Fibroblast of villous mesenchyme (primary cell): Measurements from ENCODE around the gene COX7A2. TPM values are rescaled to one million over a fixed set of nuclear protein-coding genes. Genes with fewer than 3 reads are reported as not detected.
A peak's percentile ranks its signal among the peaks of the same experiment; 100 is the strongest.

ENCODE experiments used
- DNase-seq: peaks from one replicate; pipeline ENCODE4 v3.0.0-alpha.2; 2010; ENCODE audit warnings: low read depth
- H3K4me3 ChIP-seq: 2 replicates; pipeline ENCODE4 v1.5.1; 2011; ENCODE audit warnings: low read depth, mild to moderate bottlenecking, low read length
- total RNA-seq: library from RNA; depleted of rRNA; stranded (reverse); fragments of >200 nt; gene quantifications from 2 replicates; pipeline ENCODE4 v1.2.3, GENCODE V29; 2012
- TF ChIP-seq, protein P1 (sequence below): IDR thresholded peaks from 2 replicates; pipeline ENCODE4 v1.5.1; 2012; ENCODE audit warnings: low read depth, mild to moderate bottlenecking, low read length; ENCODE audit not compliant: insufficient read depth

Gene COX7A2
- total RNA-seq, 1 donor = 120 TPM

GRCh38 chr6:75215291-75215690, 28.3 kb downstream of the COX7A2 start:
- no peak overlapping the region for H3K4me3 ChIP-seq
- TF ChIP-seq, protein P1, sequence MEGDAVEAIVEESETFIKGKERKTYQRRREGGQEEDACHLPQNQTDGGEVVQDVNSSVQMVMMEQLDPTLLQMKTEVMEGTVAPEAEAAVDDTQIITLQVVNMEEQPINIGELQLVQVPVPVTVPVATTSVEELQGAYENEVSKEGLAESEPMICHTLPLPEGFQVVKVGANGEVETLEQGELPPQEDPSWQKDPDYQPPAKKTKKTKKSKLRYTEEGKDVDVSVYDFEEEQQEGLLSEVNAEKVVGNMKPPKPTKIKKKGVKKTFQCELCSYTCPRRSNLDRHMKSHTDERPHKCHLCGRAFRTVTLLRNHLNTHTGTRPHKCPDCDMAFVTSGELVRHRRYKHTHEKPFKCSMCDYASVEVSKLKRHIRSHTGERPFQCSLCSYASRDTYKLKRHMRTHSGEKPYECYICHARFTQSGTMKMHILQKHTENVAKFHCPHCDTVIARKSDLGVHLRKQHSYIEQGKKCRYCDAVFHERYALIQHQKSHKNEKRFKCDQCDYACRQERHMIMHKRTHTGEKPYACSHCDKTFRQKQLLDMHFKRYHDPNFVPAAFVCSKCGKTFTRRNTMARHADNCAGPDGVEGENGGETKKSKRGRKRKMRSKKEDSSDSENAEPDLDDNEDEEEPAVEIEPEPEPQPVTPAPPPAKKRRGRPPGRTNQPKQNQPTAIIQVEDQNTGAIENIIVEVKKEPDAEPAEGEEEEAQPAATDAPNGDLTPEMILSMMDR = no peak
- DNase-seq = no peak

DNA sequence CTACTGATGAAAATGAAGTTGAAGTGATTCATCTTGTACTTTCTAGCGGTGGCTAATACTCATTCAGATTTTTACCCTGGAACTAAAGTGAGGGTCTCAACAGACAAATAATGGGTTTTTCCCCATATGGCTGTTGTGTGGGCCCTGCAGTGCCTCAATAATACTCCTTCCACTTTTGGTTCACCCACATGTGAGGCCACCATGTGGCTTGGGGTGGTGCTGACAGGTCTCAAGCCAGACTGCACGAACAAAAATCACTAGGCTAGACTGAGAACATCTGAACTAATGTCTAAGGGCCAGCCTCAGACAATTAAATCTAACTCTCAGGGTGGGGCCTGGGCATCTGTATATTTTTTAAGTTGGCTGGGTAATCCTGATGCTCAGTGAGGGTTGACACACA, 29.9 kb downstream of the COX7A2 start:
- TF ChIP-seq, protein P1 = no peak
- no peak overlapping the region for H3K4me3 ChIP-seq
- DNase-seq = no peak

GRCh38 chr6:75213112-75213511, 30.5 kb downstream of the COX7A2 start:
- TF ChIP-seq, protein P1 = no peak
- DNase-seq = no peak
- H3K4me3 ChIP-seq = no peak overlapping the region

DNA sequence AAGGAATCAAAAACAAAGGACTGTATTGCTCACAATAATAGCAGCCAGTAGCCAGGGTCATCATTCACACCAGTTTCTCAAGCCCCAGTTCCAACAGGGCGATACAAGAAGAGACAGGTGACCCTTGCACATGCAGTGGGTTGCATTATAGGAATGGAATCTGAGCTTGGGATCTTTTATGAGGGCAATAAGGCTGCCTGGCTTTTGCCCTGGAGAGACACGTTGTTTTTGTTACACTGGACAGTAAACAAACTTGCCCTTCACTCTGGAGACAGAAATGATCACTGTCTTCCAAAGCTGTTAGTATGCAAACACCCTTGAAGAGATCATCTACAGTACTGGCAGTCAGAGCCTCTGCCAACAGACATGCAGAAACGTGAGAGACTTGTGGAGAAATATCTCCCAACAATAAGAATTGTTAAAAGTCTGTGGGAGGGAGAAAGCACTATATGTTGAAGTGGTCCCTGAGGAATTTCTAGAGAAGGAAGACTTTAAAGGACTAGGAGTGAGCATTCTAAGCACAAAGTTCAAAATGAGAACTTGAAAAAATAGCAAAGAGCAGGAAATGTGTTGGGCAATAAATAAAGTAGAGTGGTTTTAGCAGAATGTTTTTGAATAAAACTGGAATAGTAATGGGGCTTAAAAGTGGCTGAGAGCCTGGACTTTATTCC, 31.5 kb downstream of the COX7A2 start:
- peak; percentile 50 for DNase-seq
- H3K4me3 ChIP-seq = no peak overlapping the region
- TF ChIP-seq, protein P1 = no peak

DNA sequence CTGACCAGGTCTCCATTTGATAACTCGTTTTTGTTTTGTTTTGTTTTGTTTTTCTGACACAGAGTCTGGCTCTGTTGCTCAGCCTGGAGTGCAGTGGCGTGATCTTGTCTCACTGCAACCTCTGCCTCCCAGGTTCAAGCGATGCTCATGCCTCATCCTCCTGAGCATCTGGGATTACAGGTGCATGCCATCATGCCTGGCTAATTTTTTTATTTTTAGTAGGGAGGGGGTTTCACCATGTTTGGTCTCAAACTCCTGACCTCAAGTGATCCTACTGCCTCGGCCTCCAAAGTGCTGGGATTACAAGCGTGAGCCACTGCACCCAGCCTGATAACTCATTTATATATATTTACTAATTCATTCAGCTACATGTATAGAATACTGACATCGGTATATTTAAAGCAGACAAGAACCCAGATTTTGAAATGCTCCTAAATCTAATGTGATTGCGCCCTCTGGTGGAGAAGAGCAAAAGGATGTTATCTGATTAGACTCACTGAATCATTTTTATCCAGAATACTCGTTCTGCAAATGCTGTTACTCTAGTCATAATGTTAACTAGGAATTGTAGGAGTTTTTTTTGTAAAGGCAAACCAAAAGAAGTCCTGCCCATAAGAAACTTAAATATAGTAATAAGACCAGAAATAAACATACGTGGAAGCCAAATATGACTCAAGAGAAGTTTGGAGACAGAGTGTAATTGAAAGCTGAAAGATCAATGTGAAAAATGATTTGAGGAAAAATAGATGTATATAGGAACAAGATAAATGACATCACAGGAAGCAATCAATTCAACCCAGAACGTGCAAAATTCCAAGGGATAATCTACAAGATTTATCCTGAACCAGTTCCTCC, 32.5 kb downstream of the COX7A2 start:
- TF ChIP-seq, protein P1 = peak; percentile 69

GRCh38 chr6:75209184-75209723, 34.3 kb downstream of the COX7A2 start:
- no peak overlapping the region for H3K4me3 ChIP-seq
- TF ChIP-seq, protein P1 = no peak
- no peak for DNase-seq

More for the DNA sequence above, 32.5 kb downstream of the COX7A2 start:
- no peak overlapping the region for H3K4me3 ChIP-seq
- DNase-seq = peak; percentile 83
